A673 (cell line): ENCODE measurements around the gene ZPR1.

ENCODE experiments used
- CTCF ChIP-seq: fragments of 300-800, 200-600 bp; sonication (generic); conservative IDR thresholded peaks from 2 replicates; pipeline ENCODE4 v1.5.1; 2017; ENCODE audit warnings: low read depth, mild to moderate bottlenecking, antibody characterized with exemption, low read length, moderate library complexity, mixed read lengths
- EZH2 ChIP-seq: fragments of 200-600 bp; sonication (generic); IDR thresholded peaks from 2 replicates; pipeline ENCODE4 v1.6.1; 2017; ENCODE audit warnings: borderline replicate concordance, low read depth, mild to moderate bottlenecking, mixed read lengths, antibody characterized with exemption, low read length; ENCODE audit not compliant: poor library complexity, severe bottlenecking

- TF ChIP-seq CTCF: no peak
- no peak for TF ChIP-seq EZH2
Measured at GRCh38 chr11:116786966-116787365, 857 bp downstream of the ZPR1 start.
